HG03439 (cell line): ENCODE results near the gene GSG1.
A peak's percentile ranks its signal among the peaks of the same experiment; 100 is the strongest.
"Not testable (repeated sequence)": the region's sequence is repeated elsewhere in the genome, so short reads cannot be mapped to it uniquely, and the experiment has no call there.

Experiments used
- ATAC-seq: cut with Tn5 transposase; IDR thresholded peaks from one replicate; pipeline ENCODE4 v1.9.1; 2021; ENCODE audit warnings: mild to moderate bottlenecking, moderate library complexity; ENCODE audit not compliant: unreplicated experiment

GSG1 gene

GRCh38 chr12:13062669-13063068 lies 40.8 kb downstream of the GSG1 start:
- no peak for ATAC-seq

- ATAC-seq, result no peak
Measured at GRCh38 chr12:13061377-13061776, 42.1 kb downstream of the GSG1 start.

DNA sequence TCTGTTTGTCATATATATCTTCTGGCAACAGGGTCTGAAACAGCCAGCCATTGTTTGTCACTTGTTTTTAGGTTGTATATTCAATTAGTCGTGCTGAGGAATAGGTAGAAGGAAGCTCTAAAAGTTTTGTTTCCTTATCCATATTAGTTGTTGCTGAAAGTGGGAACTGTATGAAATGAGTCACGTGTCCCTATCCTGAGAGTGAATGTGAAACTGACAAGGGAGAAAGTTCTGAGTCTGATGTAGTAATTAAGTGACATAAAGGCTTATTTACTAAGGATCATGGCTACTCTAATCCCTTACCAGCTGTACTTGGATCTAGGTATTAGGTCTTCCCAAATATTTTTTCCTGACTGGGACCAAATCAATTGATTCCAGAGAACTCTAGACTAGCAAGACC lies 42.9 kb downstream of the GSG1 start:
- no peak for ATAC-seq

- not testable (repeated sequence) for ATAC-seq
Measured at GRCh38 chr12:13053617-13054016, 49.9 kb downstream of the GSG1 start.

DNA sequence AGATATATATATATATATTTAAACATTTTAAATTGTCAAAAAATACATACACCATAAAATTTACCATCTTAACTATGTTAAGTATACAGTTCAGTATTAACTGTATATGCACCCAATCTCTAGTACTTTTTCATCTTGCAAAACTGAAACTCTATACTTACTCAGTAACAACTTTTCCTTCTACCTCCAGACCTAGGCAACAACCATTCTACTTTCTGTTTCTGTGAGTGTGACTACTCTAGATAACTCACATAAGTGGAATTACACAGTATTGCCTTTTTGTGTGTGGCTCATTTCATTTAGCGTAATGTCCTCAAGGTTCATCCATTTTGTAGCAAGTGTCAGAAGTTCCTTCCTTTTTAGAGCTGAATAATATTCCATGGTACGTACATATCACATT lies 51.0 kb downstream of the GSG1 start:
- ATAC-seq, result no peak

DNA sequence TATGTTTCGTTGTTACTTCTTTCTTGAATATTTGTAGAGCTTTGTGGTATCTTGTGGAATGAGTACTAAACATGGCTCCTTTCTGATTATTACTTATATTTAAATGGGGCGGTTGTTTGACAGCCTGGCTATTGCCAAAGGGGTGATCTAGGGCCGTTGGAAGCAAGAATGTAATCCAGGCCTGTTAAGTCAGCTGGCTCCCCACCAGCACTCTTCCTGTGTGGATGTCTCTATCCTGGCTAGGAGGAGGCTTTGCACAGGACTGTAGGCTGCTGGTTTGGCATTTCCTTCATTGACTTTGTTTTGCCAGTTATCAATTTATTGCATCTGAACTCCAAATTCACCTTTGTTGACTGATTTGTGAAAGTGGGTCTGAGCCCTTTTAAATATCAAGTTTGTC lies 53.7 kb downstream of the GSG1 start:
- ATAC-seq, result no peak

DNA sequence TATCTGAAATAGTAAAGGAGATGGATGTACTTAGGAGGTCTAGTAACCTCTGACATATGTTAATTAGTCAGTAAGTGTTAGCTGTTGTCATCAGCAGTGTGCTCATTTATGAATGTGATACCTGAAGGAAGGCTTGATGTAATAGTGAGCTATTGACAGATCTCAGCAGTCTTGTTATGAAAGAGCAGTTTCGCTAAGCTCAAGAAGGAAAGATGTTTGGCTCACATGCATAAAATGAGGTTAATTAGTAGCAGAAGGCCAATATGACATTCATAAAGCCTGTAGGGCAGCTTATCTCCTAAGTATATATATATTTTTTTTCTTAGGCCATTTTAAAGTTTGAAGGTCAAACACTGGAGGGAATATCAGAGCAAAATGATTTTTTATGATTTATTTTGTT lies 56.5 kb downstream of the GSG1 start:
- ATAC-seq, result no peak

DNA sequence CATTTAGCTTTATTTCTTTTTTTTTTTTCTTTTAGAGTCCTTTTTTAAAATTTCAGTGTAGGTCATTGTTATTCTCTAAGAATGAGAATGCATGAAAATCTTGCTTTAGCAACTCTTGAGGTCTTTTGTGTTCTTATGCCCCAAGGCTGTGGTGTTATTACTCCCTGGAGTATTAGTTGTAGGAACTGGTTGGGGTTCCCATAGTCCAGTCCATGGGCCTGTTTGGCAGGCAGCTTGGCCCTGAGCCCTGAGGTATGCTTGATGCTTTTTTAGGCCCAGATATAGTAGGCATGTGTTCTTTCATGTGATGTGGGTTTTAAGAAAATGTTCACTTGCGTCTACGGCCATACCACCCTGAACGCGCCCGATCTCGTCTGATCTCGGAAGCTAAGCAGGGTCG lies 57.7 kb downstream of the GSG1 start:
- ATAC-seq, result no peak

DNA sequence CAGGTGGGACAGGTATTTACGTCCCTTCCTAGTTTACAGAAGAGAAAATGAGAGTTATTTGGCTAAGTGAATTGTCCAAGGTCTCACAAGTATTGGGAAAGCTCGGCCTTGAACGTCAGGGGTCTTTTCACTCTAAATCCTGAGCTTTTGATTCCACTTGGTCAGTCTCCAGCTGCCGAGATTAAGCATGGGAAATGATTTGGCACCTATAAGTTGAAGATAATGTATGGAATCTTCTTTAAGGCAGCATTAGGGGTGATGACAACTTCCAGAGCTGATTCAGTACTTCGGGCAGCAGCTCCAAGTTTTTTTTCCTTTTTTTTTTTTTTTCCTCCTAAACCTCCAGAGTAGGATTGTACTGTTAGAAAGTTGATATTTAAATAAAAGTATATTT lies 58.6 kb downstream of the GSG1 start:
- ATAC-seq, result no peak

DNA sequence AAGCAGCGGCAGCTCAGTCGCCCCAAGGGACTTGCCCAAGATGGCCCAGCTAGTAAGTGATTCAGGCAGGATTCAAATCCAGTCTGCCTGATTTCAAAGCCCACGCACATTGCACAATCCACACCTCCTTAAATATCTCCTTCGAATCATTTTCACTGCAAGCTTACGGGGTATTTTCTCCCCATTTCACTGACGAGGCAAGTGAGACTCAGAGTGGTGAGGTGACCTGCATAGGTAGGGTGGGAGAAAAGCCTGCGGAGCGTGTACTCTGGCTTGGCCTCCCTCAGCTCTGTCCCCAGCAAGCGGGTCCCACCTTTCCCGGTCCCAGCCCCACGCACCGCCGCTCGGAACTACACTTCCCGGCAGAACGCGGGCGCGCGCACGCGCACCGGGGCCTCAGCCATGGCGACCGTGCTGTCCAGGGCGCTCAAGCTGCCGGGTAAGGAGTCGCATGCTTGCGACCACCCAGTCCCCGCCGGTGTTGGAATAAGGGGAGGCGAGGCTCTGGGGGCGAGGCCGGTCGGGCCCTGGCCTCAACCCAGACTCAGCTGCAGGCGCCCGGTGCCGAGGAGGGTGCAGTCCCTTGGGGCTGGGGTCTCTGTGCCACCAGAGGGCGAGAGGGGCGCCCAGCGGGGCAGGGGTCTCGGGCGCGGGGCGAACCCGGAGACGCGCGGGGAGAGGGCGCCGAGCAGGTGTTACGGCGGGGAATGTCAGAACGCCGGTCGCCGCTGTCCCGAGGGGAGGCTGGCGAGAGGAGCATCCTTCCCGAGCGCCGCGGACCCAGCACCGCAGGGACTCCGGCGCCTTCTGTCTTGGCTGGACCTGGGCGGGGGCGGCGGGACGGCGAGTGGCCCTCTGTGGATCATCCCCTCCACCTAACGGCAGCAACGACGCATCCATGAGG lies 59.2 kb downstream of the GSG1 start, which contains the start of gene FAM234B:
TSS of gene FAM234B (plus strand) at position 380 of the 904 bp plus-strand sequence. CDS start at position 403, 23 bp downstream.
- ATAC-seq, result peak; percentile 69

DNA sequence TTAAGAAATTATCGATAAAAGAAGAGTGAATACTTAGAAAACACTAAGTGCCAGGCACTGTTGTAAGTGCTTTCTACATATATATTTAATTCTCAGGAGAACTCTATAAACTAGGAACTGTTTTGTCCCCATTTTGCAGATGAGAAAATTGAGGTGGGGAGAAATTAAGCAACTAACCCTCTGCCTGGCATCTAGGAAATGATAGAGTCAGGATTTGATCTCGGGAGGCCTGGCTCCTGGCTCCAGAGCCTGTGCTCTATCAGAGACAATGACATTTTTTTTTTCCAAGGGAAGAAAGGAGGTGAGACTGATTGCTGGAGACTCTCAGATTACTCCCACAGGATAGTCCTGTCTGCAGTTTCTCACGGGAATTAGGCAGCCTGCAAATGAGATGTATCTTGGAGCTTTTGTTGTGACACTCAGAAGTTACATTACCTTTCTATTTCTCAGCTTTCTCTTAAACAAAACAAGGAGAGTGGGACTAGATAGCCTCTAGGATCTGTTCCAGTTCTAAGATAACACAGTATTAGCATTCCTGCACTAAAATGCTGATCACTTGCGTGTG lies 60.7 kb downstream of the GSG1 start:
- no peak for ATAC-seq

DNA sequence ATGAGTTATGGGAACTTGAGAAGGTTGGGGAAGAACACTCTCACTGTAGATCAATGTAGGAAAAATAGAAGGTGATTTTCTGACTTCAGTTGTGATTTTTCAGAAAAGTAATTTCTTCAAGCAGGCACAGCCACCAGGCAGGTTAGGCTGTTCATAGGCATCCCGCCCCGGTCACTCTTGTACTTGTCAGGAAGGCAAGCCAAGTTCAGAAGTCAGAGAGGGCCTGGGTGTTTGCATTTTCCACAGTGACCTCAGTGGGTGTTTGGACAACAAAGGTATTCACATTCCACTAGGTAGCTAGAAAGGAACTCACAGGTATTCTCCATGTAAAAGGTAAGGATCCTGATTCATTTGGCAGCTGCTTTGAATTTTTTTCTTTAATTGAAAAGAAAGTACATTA lies 62.2 kb downstream of the GSG1 start:
- ATAC-seq, result no peak

- ATAC-seq, result no peak
Measured at GRCh38 chr12:13039328-13039956, 64.0 kb downstream of the GSG1 start.

GRCh38 chr12:13038491-13039161 lies 64.8 kb downstream of the GSG1 start:
- ATAC-seq, result no peak

GRCh38 chr12:13036881-13037280 lies 66.6 kb downstream of the GSG1 start:
- ATAC-seq, result no peak

DNA sequence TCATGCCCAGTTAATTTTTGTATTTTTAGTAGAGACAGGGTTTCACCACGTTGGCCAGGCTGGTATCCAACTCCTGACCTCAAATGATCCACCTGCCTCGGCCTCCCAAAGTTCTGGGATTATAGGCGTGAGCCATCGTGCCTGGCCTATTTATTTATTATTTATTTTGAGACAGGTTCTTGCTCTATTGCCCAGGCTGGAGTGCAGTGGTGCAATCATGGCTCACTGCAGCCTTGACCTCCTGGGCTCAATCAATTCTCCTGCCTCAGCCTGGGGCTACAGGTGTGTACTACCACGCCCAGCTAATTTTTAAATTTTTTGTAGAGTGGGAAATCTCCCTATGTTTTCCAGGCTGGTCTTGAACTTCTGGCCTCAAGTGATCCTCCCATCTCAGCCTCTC lies 68.1 kb downstream of the GSG1 start:
- ATAC-seq, result not testable (repeated sequence)
